ENCODE results near the gene PDPK1.

PDPK1 gene

DNA sequence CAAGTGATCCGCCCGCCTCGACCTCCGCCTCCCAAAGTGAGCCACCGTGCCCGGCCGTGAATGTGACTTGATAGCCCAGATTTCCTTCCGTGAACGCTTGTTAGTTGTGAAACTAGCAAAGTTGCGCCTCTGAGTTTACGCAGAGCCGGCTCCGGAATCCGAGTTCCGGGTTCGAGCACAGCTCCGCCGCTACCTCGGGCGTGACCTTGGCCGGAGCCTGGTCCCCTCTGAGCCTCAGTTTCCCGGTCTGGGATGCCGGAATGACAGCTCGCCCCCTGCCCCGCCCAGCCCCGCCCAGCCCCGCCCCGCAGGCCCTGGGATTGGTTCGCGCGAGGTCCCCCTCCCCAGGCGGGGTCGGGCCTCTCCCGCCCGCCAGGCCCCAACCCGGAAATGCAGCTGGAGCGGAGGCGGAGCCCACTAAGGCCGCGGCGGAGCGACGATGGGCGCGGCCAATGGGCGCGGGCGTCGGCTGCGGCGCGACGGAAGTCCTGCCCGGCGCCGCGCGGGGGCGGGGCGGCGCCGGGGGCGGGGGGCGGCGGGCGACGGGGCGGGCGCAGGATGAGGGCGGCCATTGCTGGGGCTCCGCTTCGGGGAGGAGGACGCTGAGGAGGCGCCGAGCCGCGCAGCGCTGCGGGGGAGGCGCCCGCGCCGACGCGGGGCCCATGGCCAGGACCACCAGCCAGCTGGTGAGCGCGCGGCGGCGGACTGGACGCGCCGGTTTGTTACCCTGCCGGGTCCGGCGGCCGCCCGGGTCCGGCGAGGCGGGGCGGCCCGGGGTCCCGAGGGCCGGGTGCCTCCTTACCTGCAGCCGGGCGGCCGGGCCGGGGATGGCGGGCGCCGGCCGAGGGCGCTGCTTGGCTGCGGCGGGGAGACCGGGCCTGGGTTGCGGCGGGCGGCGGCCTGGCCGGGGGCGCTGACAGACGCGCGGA, at the start of gene PDPK1:
PDPK1 (plus strand) TSS at position 571 of the 929 bp plus-strand sequence; CDS start at position 663, 92 bp downstream.
- DNase-seq: peak; percentile 77 to 93 (median 81)

- no peak for DNase-seq
These were observed 48.2 kb upstream of the PDPK1 start for GRCh38 chr16:2489581-2489980.

GRCh38 chr16:2490190-2491105, 47.4 kb upstream of the PDPK1 start:
- no peak for DNase-seq

GRCh38 chr16:2492292-2492691, 45.5 kb upstream of the PDPK1 start:
- DNase-seq: no peak

- no peak for DNase-seq
These were observed 44.2 kb upstream of the PDPK1 start for GRCh38 chr16:2493605-2494004.

DNA sequence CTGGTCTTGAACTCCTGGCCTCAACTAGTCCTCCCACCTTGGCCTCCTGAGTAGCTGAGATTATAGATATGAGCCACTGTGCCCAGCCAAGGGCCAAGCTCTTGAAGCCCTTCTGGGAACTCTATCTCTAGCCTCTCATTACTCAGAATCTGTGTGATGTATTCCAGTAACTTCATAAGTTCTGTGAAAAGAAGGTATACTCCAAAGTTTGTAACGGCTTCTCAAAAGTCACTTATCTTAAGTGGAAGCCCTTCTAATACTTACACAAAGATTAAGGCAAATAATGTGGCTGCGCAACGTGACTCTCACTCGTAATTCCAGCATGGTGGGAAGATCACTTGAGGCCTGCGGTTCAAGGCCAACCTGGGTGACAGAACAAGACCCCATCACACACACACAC, 43.2 kb upstream of the PDPK1 start:
- no peak for DNase-seq

GRCh38 chr16:2495041-2495440, 42.8 kb upstream of the PDPK1 start:
- no peak for DNase-seq

DNA sequence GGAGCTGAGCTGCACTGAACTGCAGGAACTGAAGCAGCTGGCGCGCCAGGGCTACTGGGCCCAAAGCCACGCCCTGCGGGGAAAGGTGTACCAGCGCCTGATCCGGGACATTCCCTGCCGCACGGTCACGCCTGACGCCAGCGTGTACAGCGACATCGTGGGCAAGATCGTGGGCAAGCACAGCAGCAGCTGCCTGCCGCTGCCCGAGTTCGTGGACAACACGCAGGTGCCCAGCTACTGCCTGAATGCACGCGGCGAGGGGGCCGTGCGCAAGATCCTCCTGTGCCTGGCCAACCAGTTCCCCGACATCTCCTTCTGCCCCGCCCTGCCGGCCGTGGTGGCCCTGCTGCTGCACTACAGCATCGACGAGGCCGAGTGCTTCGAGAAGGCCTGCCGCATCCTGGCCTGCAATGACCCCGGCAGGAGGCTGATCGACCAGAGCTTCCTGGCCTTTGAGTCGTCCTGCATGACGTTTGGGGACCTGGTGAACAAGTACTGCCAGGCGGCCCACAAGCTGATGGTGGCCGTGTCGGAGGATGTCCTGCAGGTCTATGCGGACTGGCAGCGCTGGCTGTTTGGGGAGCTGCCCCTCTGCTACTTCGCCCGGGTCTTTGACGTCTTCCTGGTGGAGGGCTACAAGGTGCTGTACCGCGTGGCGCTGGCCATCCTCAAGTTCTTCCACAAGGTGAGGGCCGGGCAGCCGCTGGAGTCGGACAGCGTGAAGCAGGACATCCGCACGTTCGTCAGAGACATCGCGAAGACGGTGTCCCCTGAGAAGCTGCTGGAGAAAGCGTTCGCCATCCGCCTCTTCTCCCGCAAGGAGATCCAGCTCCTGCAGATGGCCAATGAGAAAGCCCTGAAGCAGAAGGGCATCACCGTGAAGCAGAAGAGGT, 41.4 kb upstream of the PDPK1 start:
- no peak for DNase-seq

- no peak for DNase-seq
These were observed 40.6 kb upstream of the PDPK1 start for GRCh38 chr16:2497116-2497630.

DNA sequence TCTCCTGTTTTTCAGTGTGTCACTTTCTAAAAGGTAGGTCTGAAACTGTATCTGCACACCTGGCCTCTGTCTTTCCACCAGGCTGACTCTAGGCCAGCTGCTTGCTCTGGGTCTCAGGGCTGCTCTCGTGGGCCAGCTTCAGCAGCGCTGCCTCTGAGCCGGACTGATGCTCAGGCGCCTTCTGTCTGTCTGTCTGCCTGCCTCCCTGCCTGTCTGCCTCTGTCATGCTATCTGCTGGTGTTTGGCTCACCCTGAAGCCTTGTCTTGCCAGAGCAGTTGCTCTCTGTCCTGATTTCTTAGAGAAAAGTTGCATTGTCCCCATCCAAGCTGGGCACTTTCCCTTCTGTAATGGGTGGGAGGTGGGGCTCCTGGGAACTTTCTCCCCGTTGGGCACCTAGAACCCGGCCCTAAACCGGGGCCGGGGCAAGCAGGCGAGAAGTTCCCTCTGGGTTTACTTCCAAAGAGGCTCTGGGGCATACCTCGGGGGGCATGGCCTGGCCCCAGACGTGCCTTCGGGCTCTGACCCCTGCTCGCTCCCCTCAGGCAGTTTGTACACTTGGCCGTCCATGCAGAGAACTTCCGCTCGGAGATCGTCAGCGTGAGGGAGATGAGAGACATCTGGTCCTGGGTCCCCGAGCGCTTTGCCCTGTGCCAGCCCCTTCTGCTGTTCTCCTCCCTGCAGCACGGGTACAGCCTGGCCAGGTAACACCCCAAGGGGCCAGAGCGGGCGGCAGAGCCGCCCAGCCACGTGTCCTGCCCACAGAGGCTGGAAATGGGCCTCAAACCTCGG, 39.9 kb upstream of the PDPK1 start:
- DNase-seq: no peak

- DNase-seq: no peak
These were observed 39.1 kb upstream of the PDPK1 start for GRCh38 chr16:2498531-2499253.

DNA sequence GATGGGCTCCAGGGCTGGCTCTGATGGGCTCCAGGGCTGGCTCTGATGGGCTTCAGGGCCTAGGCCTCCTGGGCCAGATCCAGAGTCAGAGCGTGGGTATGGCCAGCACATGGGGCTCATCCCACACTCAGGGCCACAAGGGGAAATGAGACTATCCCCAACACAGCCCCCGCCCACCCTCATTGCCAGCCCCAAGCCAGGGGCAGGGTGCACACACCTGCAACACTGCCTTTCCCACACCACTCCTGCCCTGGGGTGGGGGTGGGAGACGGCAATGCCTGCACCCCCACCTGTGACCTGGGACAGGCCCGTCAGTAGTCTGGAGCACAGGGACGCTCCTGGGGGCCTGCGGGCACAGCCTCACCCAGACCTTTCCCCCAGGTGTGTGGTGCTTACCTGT, 38.4 kb upstream of the PDPK1 start:
- DNase-seq: no peak

DNA sequence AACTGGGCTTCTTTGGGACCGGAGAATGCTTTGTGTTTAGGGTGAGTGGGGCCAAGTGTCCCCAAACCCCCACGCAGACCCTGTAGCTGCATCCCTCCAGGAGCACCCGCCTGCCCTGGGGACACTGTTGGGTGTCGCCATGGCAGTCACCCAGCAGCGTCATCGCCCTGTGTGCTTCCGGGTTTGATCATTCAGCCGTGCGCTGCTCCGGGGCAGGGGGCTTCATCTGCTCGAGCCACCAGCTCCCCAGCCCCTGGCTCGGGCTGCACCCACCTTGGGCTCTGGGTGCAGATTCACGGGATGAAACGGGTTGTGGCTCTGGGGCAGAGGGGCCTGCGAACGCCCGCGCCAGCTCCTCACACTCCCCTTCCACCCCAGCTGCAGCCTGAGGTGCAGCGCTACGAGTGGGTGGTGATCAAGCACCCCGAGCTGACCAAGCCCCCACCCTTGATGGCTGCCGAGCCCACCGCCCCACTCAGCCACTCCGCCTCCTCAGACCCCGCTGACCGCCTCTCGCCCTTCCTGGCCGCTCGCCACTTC, 37.9 kb upstream of the PDPK1 start:
- no peak for DNase-seq

- no peak for DNase-seq
These were observed 37.3 kb upstream of the PDPK1 start for GRCh38 chr16:2500430-2500917.

DNA sequence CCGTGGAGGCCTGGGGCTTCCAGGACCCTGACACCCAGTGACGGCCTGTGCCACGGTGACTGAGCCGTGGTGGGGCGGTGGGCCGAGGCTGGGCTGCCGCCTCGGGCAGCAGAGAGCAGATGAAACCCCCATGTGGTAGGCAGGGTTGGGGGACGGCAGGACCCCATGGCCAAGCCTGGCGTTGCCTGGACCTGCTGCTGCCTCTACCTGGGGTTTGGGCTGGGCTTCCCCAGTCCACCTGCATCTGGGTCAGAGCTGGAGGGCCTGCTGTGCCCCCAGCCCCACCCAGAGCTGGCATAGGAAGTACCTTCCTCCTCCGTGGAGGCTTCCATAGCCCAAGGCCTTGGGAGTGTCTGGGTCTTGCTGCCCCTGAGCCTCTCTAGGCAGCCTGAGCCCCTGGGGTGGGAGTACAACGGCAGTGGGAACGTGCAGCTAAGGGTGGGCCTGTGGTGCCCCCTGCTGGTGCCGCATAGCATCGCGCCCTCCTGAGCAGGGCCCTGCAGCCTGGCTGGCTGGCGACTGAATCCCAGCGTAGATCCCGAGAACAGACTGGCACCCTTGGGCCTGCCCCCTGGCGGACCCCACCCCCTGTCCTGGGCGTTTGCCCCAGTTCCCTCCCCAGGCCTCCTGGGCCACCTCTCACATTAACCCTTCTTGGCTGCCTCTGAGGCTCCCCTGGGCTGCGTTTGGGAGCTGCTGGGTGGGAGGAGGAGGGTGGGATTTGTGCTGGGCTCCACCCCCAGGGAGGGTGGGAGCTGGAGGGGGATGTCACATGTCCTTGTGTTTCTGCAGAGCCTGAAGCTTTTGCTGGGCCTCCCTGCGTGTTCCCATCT, 36.7 kb upstream of the PDPK1 start:
- DNase-seq: peak; percentile 40 to 76 (median 70)

- no peak for DNase-seq
These were observed 35.6 kb upstream of the PDPK1 start for GRCh38 chr16:2501946-2502895.

- no peak for DNase-seq
These were observed 32.1 kb upstream of the PDPK1 start for GRCh38 chr16:2505695-2506094.

GRCh38 chr16:2507052-2507659, 30.7 kb upstream of the PDPK1 start:
- no peak for DNase-seq
